Articular chondrocyte of knee joint (primary cell): ENCODE data around the gene WNT9B. TPM values are rescaled to one million over a fixed set of nuclear protein-coding genes. Genes with fewer than 3 reads are reported as not detected.

ENCODE experiments used
- small RNA-seq: library from RNA; depleted of rRNA; stranded (forward); fragments of <200 nt; gene quantifications from one replicate; pipeline ENCODE3, GENCODE V24; 2012
- total RNA-seq: library from RNA; depleted of rRNA; stranded (reverse); fragments of >200 nt; gene quantifications from 2 replicates; pipeline ENCODE4 v1.2.3, GENCODE V29; 2012

The WNT9B gene
- 0.97 and 1.2 TPM in 2 replicates for total RNA-seq

DNA sequence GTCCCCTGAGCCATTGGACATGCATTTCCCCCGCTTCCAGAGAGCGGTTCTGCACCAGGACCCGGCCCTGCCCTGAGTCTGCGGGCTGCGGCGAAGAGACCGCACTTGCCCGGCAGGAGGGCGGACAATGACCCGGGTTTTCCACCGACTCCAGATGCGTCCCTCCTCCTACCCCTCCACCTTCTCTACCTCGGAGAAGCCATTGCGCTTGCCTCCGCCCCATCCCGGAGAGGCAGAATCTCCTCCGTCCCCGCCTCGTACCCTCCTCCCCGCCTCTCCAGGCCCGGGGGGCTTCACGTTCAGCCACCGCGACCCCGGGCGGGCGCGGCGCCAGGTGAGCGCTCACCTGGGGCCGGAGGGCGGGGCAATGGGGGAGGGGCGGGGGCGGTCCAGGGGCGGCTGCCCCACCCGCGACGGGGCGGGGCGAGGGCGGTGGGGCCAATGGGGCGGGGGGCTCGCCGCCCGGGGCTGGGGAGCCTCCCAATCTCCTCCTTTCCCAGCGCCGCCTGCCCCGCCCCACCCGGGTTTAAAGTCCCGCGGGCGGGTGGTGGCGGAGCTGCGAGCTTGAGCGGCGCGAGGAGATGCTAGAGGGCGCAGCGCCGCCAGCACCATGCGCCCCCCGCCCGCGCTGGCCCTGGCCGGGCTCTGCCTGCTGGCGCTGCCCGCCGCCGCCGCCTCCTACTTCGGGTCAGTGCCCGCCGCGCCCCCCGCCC, at the start of gene WNT9B:
Gene WNT9B (plus strand): TSS at position 555 of the 713 bp plus-strand sequence. CDS start 56 bp downstream, at position 611.

GRCh38 chr17:46818316-46818928, 33.0 kb upstream of the WNT9B start, which contains the start of gene WNT3:
TSS of gene WNT3 (minus strand) at chr17:46818692. CDS start at chr17:46818597, 95 bp downstream.

DNA sequence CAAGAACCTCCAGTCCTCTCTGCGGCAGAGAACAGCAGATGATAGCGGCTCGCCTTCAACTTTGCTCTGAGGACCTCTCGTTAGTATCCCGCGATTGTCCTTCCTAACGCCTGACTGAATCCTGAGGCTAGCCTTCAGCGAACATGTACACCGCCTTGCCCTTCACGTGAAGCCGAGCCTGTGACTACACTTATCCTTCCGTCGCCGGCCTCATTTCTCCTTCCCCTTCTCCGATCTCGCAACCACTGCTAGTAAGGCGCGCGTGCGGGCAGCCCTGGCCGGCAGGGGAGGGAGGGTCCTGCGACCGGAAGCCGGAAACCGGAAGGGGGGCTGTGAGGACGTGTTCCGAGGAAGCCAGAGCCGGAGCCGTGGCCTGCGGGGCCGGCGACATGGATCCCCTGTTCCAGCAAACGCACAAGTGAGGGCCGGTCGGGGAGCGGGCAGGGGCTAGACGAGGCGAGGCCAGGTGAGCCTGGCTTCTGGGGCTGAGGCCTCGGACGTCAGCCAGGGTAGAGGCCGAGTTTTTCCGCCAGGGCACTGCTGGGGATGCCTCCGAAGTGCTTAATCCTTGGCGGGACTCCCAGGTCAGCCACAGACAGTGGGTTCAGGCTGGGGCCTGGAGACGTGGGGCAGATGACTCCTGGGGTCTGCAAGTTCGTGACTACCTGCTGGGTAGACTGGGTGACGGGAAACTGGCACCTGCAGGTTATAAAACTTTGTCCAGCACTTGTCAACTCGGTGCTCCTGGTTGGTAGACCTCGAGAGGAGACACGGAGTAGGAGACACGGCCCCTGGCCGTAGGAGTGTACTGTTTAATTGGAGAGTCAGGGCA, 71.6 kb downstream of the WNT9B start, which contains the start of gene GOSR2:
Gene GOSR2 (plus strand): TSS at position 357 of the 832 bp plus-strand sequence. CDS start 33 bp downstream, at position 390.

Small RNA genes within 50 kb of the gene (small RNA-seq; reads per million reads assigned to genes)
- gene RNU6ATAC3P: not detected

Other genes with a start within 250 kb of the WNT9B start
- gene WNT3, start 32.9 kb upstream of the WNT9B start, total RNA-seq: 1.9 and 3.8 TPM in 2 replicates
- 55.8 and 60.8 TPM in 2 replicates for gene GOSR2, start 71.6 kb downstream of the WNT9B start, total RNA-seq
- gene RPRML, start 127.7 kb downstream of the WNT9B start, total RNA-seq: not detected in 2 replicates